GM12878 (cell line): ENCODE results near the gene ITSN1. TPM values are rescaled to one million over a fixed set of nuclear protein-coding genes. Genes with fewer than 3 reads are reported as not detected.

Experiments used
- ATAC-seq: fragments of 200-7000 bp; cut with Tn5 transposase; 3 replicates; pipeline ENCODE4 v1.9.1; 2020; ENCODE audit warnings: mild to moderate bottlenecking, moderate library complexity
- BruUV-seq: library from RNA; stranded (reverse); fragments of 400-500 nt; replicated peaks from 2 replicates; lab custom pipeline; 2021; lab: Mats Ljungman, UMichigan
- CTCF ChIA-PET: fragments of 300-600 bp; sonication (Branson Sonifier 250); formaldehyde crosslinking; extraction: SDS; loops from one replicate; lab custom pipeline; 2021; ENCODE audit warnings: inconsistent platforms; lab: Yijun Ruan, JAX
- POLR2A ChIA-PET: fragments of 350-600 bp; formaldehyde crosslinking; extraction: SDS; loops from one replicate; lab custom pipeline; 2021; ENCODE audit warnings: inconsistent platforms; lab: Charles Lee
- RAD21 ChIA-PET: fragments of 300-600 bp; sonication (Branson Sonifier 250); formaldehyde crosslinking; loops from one replicate; lab custom pipeline; 2023; ENCODE audit warnings: antibody characterized with exemption; ENCODE audit not compliant: unreplicated experiment; lab: Charles Lee
- SMC1A ChIA-PET: fragments of 300-600 bp; sonication (Branson Sonifier 250); formaldehyde crosslinking; loops from one replicate; lab custom pipeline; 2023; ENCODE audit not compliant: unreplicated experiment, uncharacterized antibody; lab: Charles Lee
- DNase-seq: peaks from one replicate; pipeline ENCODE4 v3.0.0-alpha.2; 2011; ENCODE audit warnings: low read depth, low spot score
- FAIRE-seq: peaks from 3 replicates; lab custom pipeline; 2011; peaks lifted over from hg19 to GRCh38; lab: Jason Lieb, UNC
- H2AFZ ChIP-seq: 2 replicates; pipeline ENCODE4 v1.6.0; 2011; ENCODE audit warnings: low read depth, low read length, control low read depth; ENCODE audit not compliant: control insufficient read depth
- H3K27ac ChIP-seq: 2 replicates; pipeline ENCODE4 v1.5.1; 2011; ENCODE audit warnings: control low read depth; ENCODE audit not compliant: control insufficient read depth, insufficient read depth
- H3K27me3 ChIP-seq, 2 experiments: replicated peaks in 1 of 2; 2 replicates each; pipeline versions ENCODE4 v1.6.0 to v1.6.1; 2011; ENCODE audit warnings: low read length in 1 of 2; ENCODE audit not compliant: control insufficient read depth in 2 of 2, insufficient read depth in 2 of 2
- H3K36me3 ChIP-seq, 2 experiments: 2 replicates each; pipeline ENCODE4 v1.5.1; 2011; ENCODE audit warnings: low read length in 1 of 2; ENCODE audit not compliant: control insufficient read depth in 2 of 2, insufficient read depth in 2 of 2
- H3K4me1 ChIP-seq: 2 replicates; pipeline ENCODE4 v1.6.1; 2011; ENCODE audit warnings: mild to moderate bottlenecking, low read length, moderate library complexity, mixed read lengths; ENCODE audit not compliant: control insufficient read depth, insufficient read depth
- H3K4me2 ChIP-seq: 2 replicates; pipeline ENCODE4 v1.6.0; 2011; ENCODE audit warnings: control low read depth; ENCODE audit not compliant: control insufficient read depth, insufficient read depth
- H3K4me3 ChIP-seq: fragments of 200-600 bp; sonication (generic); 2 replicates; pipeline ENCODE4 v1.5.1; 2016
- H3K79me2 ChIP-seq: 2 replicates; pipeline ENCODE4 v1.6.0; 2011; ENCODE audit warnings: low read length; ENCODE audit not compliant: control insufficient read depth, insufficient read depth
- H3K9ac ChIP-seq: 2 replicates; pipeline ENCODE4 v1.8.0; 2011; ENCODE audit warnings: low read length, control low read depth, mixed read lengths; ENCODE audit not compliant: control insufficient read depth, insufficient read depth
- H3K9me3 ChIP-seq: replicated peaks from 3 replicates; pipeline ENCODE4 v1.5.1; 2011; ENCODE audit warnings: mild to moderate bottlenecking, low read length; ENCODE audit not compliant: control insufficient read depth, insufficient read depth
- H4K20me1 ChIP-seq: 2 replicates; pipeline ENCODE4 v1.6.0; 2011; ENCODE audit not compliant: control insufficient read depth, insufficient read depth
- ASH2L ChIP-seq: fragments of 300-600, 200-600 bp; sonication (generic); IDR thresholded peaks from 2 replicates; pipeline ENCODE4 v1.6.1; 2017; ENCODE audit warnings: low read depth, mild to moderate bottlenecking, borderline replicate concordance
- BCLAF1 ChIP-seq: fragments of 450-650 bp; IDR thresholded peaks from 2 replicates; pipeline ENCODE4 v1.6.1; 2017; ENCODE audit warnings: antibody characterized with exemption, mild to moderate bottlenecking, moderate library complexity
- CBX3 ChIP-seq: fragments of 200-600 bp; sonication (generic); IDR thresholded peaks from 2 replicates; pipeline ENCODE4 v1.6.1; 2016; ENCODE audit warnings: low read depth, borderline replicate concordance
- ESRRA ChIP-seq: IDR thresholded peaks from 2 replicates; pipeline ENCODE4 v1.6.1; 2012; ENCODE audit warnings: mild to moderate bottlenecking, low read length, improper control_type of control experiment
- EZH2 ChIP-seq: IDR thresholded peaks from 2 replicates; pipeline ENCODE4 v1.6.1; 2012; ENCODE audit warnings: low read depth, mild to moderate bottlenecking, control low read depth, inconsistent platforms, low read length, borderline replicate concordance; ENCODE audit not compliant: control insufficient read depth
- NBN ChIP-seq: fragments of 450-650 bp; IDR thresholded peaks from 2 replicates; pipeline ENCODE4 v1.6.1; 2016
- NR2F1 ChIP-seq: fragments of 450-650 bp; conservative IDR thresholded peaks from 2 replicates; pipeline ENCODE4 v1.6.1; 2017; ENCODE audit warnings: mild to moderate bottlenecking
- RAD21 ChIP-seq: IDR thresholded peaks from 2 replicates; pipeline ENCODE4 v1.6.1; 2011; ENCODE audit warnings: mild to moderate bottlenecking, low read depth, low read length, moderate library complexity; ENCODE audit not compliant: insufficient read depth
- SMAD5 ChIP-seq: IDR thresholded peaks from 2 replicates; pipeline ENCODE4 v1.6.1; 2016; ENCODE audit warnings: antibody characterized with exemption, low read depth
- YBX1 ChIP-seq: fragments of 450-650 bp; IDR thresholded peaks from 2 replicates; pipeline ENCODE4 v1.6.1; 2016; ENCODE audit warnings: antibody characterized with exemption
- WGBS: methylation state at CpG from one replicate; pipeline ENCODE4 v1.1.6; 2016; ENCODE audit warnings: low lambda C conversion rate; ENCODE audit not compliant: insufficient replicate concordance, insufficient coverage; ENCODE audit errors: missing lambda C conversion rate; 5-methylcytosine and 5-hydroxymethylcytosine counted together
- in situ Hi-C: fragments of 300-500 bp; cut with MboI; formaldehyde crosslinking; loops from 9 replicates; pipeline ENCODE4 v1.14.3; 2018; ENCODE audit warnings: mixed read lengths
- intact Hi-C: fragments of 100-400 bp; cut with micrococcal nuclease; formaldehyde crosslinking; loops from one replicate; pipeline ENCODE4 v1.14.2; 2022; ENCODE audit not compliant: unreplicated experiment
- polyA plus RNA-seq, 11 experiments: library from polyadenylated mRNA; depleted of rRNA in 4 of 11; unstranded in 6 of 11; stranded (reverse) in 5 of 11; fragments of >200 nt; fragmentation: Nextera tagmentation in 4 of 11; fragmentation: Illumina TruSeq in 1 of 11; extraction: Ambion mirVana in 4 of 11; extraction: Trizol in 1 of 11; gene quantifications; 1 replicate in 1 of 11; 2 replicates in 10 of 11; pipeline versions ENCODE4 v1.2.1 to v1.2.3, GENCODE V29; 2011 to 2016; ENCODE audit warnings: inconsistent platforms in 2 of 11, missing spikeins in 2 of 11, low read depth in 1 of 11
- total RNA-seq, 4 experiments: library from RNA; depleted of rRNA in 3 of 4; stranded (reverse); fragments of >200 nt in 3 of 4; fragmentation: Illumina TruSeq in 1 of 4; extraction: Trizol in 1 of 4; gene quantifications; 2 replicates each; pipeline versions ENCODE4 v1.2.1 to v1.2.3, GENCODE V29; 2013 to 2021

ITSN1 gene
- total and polyA plus RNA-seq, 10 of the 15 experiments (the other 5 are each of a cell fraction or from before 2014, with no cell fraction given): 0.89 to 10.6 (median 4.8) TPM

- intact Hi-C loops: no loop called here
- SMC1A ChIA-PET: no interaction called here
These were observed 5.3 kb downstream of the ITSN1 start for GRCh38 chr21:33647587-33647986.

More at GRCh38 chr21:33647587-33647986, 5.3 kb downstream of the ITSN1 start:
- no peak overlapping the region for H2AFZ ChIP-seq
- in situ Hi-C loops: loop anchor here (25.0 kb wide), 1 partner anchor 1260 kb away; the partner anchor contains the start of gene URB1
- TF ChIP-seq YBX1 (no peak), CBX3 (no peak), ASH2L (no peak), SMAD5 (no peak), NBN (no peak), BCLAF1 (no peak), ESRRA (no peak), EZH2 (no peak), RAD21 (no peak), NR2F1 (no peak)
- no peaks in the 10 kb centered on the region for H3K36me3 ChIP-seq
- no peaks in the 10 kb centered on the region for H4K20me1 ChIP-seq
- DNase-seq: no peak
- H3K27ac ChIP-seq: no peak overlapping the region
- H3K4me3 ChIP-seq: no peak overlapping the region
- no TSS peak for BruUV-seq
- ChIA-PET CTCF (no interaction called here), POLR2A (no interaction called here), RAD21 (no interaction called here)
- no peaks in the 10 kb centered on the region for H3K4me1 ChIP-seq
- H3K9ac ChIP-seq: no peak overlapping the region
- 62% methylated on average over 3 of the region's 3 CpGs for WGBS
- H3K27me3 ChIP-seq: peaks cover 0 to 6% of the 10 kb centered on the region in 2 experiments; a peak in 2 of 4 replicates
- H3K79me2 ChIP-seq: no peaks in the 10 kb centered on the region
- no peak for ATAC-seq
- no peak for FAIRE-seq
- no peaks in the 10 kb centered on the region for H3K9me3 ChIP-seq
- H3K4me2 ChIP-seq: no peak overlapping the region
